Myocyte (in vitro differentiated cells): ENCODE data around the gene ANKS1A. TPM values are rescaled to one million over a fixed set of nuclear protein-coding genes. Genes with fewer than 3 reads are reported as not detected.

Experiments used
- DNase-seq: peaks from one replicate; pipeline ENCODE4 v3.0.0-alpha.2; 2012; ENCODE audit warnings: low read depth
- total RNA-seq: library from RNA; depleted of rRNA; stranded (reverse); fragments of >200 nt; gene quantifications from 2 replicates; pipeline ENCODE4 v1.2.3, GENCODE V29; 2014

The ANKS1A gene
- total RNA-seq, 1 donor from 2014 or later: 70.6 TPM

DNA sequence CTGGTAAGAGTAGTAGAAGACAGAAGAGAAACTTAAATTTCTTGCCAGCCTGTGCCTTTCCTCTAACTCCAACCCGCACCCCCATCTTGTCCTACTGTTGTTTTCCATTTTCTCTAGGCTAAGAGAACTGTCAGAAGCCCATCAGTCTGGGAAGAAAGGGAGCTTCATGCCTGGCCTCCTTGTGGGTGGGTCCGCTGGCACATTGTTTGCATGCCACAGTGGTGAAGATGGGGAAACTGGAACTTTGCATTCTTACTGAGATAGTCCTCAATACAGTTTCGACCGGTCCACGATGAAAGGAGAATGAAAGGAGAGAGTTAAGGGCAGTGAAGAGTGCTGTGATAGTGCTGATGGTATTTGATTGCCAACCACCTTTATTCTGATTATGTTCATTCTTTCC, 149.0 kb downstream of the ANKS1A start:
- DNase-seq: peak; percentile 82

DNA sequence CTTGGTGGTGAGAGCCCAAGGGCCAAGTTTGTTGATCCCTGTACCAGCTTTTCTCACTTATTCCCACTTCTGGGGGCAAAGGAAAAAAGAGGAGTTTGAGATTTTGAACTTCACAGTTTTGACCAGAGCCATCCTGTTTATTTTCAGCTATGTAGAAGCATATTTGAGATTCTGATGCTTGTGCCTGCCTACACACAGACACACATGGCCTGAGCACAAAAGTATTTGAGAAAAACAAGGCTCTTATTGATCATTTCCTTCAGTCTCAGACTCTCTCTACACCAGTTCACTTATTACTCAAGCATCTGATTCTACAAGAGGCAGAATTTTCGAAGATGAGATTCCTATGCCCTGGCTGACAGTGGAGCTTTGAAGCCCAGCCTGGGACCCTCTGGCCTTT, 151.3 kb downstream of the ANKS1A start:
- DNase-seq: no peak

GRCh38 chr6:35041086-35041861, 152.2 kb downstream of the ANKS1A start:
- peak; percentile 67 for DNase-seq

DNA sequence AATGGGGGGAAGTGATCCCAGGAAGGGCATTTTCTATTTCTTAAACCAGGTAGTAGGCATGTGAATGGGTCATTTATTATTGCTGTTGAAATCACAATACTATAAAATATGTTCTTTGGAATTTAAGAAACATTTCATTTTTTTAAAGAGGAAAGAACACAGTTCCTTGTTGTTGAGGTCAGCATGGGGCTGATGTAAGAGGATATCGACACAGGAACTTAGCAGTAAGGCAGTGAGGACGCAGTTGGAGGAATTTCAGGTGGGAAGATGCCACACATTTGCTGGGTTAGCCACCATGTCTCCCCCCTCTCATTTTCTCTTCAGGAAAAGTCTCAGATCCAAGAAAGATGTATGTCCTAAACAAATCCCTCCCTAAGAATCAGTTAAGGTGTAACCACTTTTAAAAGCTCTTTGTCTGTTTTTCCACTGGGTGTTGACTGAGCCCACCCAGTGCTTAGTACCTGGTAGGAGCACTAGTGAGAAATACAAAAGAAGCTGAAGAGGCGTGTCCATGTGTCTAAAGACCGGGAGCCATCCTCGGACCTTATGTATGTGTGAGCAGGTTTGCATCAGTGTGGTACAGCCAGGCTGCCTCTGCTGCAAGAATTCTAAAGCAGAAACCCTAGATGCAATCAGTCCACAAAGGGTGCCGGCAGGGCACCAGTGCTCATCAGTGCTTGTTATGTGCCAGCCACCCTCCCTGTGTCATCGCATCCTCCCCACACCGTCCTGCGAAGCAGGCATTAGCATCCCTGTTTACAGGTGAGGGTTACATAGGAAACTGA, 153.2 kb downstream of the ANKS1A start:
- no peak for DNase-seq

GRCh38 chr6:35043381-35044130, 154.5 kb downstream of the ANKS1A start:
- DNase-seq: no peak

DNA sequence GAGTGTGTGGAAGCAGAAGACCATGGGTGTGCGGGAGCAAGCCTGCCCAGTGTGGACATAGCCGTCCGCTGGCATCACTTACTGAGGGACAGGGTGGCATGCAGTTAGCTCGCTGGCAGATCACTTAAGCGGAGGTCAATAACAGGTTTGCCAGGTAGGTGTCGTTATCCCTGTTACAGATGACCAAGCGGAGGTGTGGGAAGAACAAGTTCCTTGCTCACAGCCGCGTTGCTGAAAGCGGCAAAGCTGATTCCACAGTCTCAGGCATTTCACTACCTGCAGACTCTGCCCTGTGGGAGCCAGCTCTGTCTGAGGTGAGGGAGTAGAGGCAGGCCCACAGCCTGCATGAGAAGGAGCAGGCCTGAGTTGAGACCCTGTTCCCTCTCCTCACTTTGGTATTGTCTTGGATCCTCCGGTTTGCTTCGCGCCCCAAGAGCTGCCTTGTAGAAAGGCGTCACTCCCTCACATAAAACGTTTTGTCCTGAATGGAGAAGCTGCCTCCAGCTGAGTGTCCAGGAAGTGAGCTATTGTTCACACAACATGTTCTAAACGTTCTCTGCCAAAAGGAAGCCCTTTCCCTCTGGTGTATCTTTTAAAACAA, 155.2 kb downstream of the ANKS1A start:
- DNase-seq: no peak

GRCh38 chr6:35044761-35045421, 155.8 kb downstream of the ANKS1A start:
- DNase-seq: peak; percentile 81

DNA sequence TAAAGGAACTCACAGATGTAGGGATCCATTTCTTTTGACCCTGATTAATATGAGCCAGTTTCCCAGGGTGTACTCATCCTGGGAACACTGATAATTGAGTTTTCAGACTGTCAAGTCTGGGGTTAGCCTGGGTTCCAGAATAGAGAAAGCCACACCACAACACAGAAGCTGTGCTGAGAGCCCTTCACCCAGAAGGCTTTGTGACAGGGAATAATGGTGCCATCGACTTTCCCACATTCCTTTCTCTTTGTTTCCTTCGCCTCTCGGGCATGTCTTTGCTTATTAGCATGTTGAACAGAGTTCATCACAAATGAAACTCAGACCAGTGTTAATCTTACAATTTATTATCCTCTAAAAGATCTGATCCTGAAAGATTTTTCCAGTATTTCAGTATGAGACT, 157.0 kb downstream of the ANKS1A start:
- DNase-seq: no peak

GRCh38 chr6:35046862-35047261, 157.8 kb downstream of the ANKS1A start:
- no peak for DNase-seq

- DNase-seq: peak; percentile 61
Observed at GRCh38 chr6:35047265-35048011, 158.4 kb downstream of the ANKS1A start.

DNA sequence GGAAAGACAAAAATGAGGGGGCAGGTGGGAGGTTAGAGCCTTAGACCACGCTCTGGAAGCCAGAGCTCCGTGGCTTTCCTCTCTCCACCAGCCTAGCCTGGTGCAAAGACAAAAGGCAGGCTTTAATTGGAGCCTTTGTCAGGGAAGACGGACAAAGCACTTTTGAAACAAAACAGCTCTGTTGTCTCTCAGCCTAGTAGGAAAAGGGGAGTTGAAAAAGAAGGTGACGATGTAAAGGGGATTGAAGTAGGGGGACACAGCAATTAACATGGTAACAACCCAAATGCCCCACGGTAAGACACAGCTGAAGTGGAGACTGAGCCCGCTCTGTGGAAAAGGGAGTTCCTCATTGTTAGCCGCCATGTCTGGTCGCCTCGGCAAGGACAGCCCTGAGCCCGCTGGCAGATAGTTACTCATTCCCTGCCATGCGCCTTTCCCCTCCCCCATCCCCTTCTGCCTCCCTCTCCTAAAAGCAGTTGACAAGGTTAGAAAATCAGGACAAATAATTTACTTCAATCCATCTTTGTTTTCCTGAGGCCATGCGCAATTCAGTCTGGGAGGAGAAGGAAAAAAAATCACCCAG, 159.1 kb downstream of the ANKS1A start:
- peak; percentile 56 for DNase-seq

- DNase-seq: peak; percentile 98
Observed at GRCh38 chr6:35048631-35049083, 159.6 kb downstream of the ANKS1A start.

- DNase-seq: no peak
Observed at GRCh38 chr6:35049156-35049735, 160.2 kb downstream of the ANKS1A start.

DNA sequence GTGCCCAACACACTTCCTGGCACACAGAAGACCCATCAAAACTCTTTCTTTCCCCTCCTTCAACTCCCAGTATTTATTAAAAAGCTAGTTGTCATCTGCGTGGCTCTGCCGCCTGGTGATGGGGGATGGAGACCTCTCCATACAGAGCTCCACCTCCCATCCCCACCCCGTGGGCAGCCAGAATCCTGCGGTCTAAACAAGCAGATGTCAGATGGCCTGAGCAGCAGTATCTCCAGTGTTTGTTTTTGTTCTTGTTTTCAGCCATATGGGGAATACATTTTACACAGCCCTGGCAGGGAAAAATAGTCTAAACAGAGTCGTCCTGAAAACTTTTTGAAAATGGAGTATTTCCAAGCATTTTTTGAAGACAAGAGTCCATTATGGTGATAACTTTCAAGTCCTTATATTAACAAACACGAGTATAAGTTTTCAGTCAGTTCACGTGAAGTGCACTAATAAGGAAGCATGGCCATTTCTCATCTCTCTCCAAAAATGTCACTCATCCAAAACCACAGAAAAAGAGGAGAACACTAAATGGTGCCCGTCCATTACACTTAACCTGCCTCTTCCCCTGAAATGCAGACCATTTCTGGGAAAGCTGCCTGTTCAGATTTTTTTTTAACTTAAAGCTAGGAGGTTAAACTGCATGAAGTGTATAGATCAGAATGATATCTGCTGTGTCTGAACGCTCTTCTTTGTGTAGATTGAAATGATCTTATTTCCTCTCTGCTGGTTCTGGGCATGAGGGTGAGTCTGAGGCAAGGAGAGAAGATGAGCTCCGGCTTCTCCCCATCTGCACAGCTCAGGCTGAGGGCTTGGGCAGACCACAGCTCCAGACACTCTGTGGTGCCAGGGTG, 161.1 kb downstream of the ANKS1A start:
- DNase-seq: peak; percentile 96

GRCh38 chr6:35050757-35051330, 161.8 kb downstream of the ANKS1A start:
- DNase-seq: no peak

- DNase-seq: no peak
Observed at GRCh38 chr6:35051396-35051795, 162.3 kb downstream of the ANKS1A start.

GRCh38 chr6:35051997-35052583, 163.0 kb downstream of the ANKS1A start:
- no peak for DNase-seq
